ENCODE data around the gene TMEM115.

TMEM115 gene

DNA sequence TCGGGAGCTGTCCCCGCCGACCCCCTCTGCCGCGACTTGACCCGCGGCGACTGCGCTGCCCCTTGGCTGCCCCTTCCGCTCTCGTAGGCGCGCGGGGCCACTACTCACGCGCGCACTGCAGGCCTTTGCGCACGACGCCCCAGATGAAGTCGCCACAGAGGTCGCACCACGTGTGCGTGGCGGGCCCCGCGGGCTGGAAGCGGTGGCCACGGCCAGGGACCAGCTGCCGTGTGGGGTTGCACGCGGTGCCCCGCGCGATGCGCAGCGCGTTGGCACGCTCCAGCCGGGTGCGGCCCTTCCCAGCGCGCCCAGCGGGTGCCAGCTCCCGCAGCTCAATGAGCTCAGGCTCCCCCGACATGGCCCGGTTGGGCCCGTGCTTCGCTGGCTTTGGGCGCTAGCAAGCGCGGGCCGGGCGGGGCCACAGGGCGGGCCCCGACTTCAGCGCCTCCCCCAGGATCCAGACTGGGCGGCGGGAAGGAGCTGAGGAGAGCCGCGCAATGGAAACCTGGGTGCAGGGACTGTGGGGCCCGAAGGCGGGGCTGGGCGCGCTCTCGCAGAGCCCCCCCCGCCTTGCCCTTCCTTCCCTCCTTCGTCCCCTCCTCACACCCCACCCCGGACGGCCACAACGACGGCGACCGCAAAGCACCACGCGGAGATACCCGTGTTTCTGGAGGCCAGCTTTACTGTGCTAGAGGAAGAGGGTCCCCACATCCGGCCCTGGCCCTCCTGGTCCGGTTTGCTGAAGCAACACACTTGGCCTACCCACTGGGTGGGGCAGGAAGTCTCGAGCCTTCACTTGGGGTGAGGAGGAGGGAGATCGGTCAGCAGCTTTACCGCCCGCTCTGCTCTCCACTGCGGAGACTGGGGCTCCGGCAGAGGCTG lies 18.6 kb downstream of the TMEM115 start, which contains the start of gene RASSF1:
Gene RASSF1, minus strand, starts transcription at position 389 of the 882 bp plus-strand sequence. Its CDS starts 31 bp downstream, at position 358.
- Histone ChIP-seq H2BK5ac (ENCODE audit: low read depth, low read length, poor library complexity) (no peak within 1 kb of the TSS), H3K27ac (ENCODE audit: low read depth, low read length) (no peak within 1 kb of the TSS), H4K12ac (ENCODE audit: low read depth, low read length) (no peak within 1 kb of the TSS), H3K4me2 (ENCODE audit: low read length) (peak within 1 kb of the TSS; percentile 59), H3K4me3 (ENCODE audit: low read depth, low read length) (peak within 1 kb of the TSS; percentile 46), H3K9me3 (ENCODE audit: insufficient read depth, low read depth, low read length) (peaks cover 6% of the 10 kb centered on the region), H3K9ac (ENCODE audit: low read length) (no peak within 1 kb of the TSS), H4K8ac (ENCODE audit: low read depth, low read length) (no peak within 1 kb of the TSS), H2BK12ac (ENCODE audit: low read length) (no peak within 1 kb of the TSS), H3K27me3 (ENCODE audit: insufficient read depth, low read length) (peaks cover 31% of the 10 kb centered on the region), H3K4me1 (ENCODE audit: control insufficient read depth in 1 of 2, insufficient read depth in 2 of 2, low read length in 2 of 2) (peaks cover 19 to 23% of the 10 kb centered on the region in 2 experiments), H3K79me1 (ENCODE audit: low read length) (peaks cover 12% of the 10 kb centered on the region), H4K91ac (ENCODE audit: low read depth, low read length) (no peak within 1 kb of the TSS), H2AK5ac (ENCODE audit: low read length) (no peak within 1 kb of the TSS), H3K18ac (ENCODE audit: low read length) (no peak within 1 kb of the TSS), H2AFZ (ENCODE audit: insufficient read depth, low read length, poor library complexity) (peak within 1 kb of the TSS; percentile 13), H3K23ac (ENCODE audit: low read length) (no peak within 1 kb of the TSS), H3K4ac (ENCODE audit: low read depth, low read length) (no peak within 1 kb of the TSS), H2BK120ac (ENCODE audit: insufficient read depth, low read length, poor library complexity) (no peak within 1 kb of the TSS), H3K14ac (ENCODE audit: low read length) (no peak within 1 kb of the TSS), H3K79me2 (ENCODE audit: control insufficient read depth, insufficient read depth, low read length, poor library complexity) (peaks cover 14% of the 10 kb centered on the region), H3K36me3 (ENCODE audit: control insufficient read depth in 1 of 2, insufficient read depth in 2 of 2, low read length in 2 of 2) (peaks cover 0 to 2% of the 10 kb centered on the region in 2 experiments)
- no peak for DNase-seq
- WGBS (ENCODE audit: extremely low coverage, insufficient coverage, insufficient read length) = no CpG with 5 or more reads among the region's 85 CpGs

DNA sequence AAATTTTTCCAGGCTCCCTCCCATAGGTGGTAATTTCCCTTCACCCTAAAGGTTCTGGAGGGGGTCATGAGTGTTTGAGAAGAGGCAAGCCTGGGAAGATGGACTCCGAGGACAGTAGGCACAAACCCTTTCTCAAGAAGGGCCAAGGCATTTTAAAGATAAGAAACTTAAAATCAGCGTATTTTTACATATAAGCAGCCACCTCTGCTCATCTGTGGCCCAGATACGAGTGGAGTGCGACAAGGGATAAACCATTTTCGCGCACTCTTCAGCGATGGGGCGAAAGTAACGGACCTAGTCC lies 19.2 kb downstream of the TMEM115 start:
- H3K9ac ChIP-seq (ENCODE audit: low read length) = no peak overlapping the region
- no peak overlapping the region for H2AFZ ChIP-seq (ENCODE audit: insufficient read depth, low read length, poor library complexity)
- H3K79me1 ChIP-seq (ENCODE audit: low read length) = peaks cover 12% of the 10 kb centered on the region
- H2BK120ac ChIP-seq (ENCODE audit: insufficient read depth, low read length, poor library complexity) = no peak overlapping the region
- H4K12ac ChIP-seq (ENCODE audit: low read depth, low read length) = no peak overlapping the region
- peaks cover 16% of the 10 kb centered on the region for H3K79me2 ChIP-seq (ENCODE audit: control insufficient read depth, insufficient read depth, low read length, poor library complexity)
- H3K18ac ChIP-seq (ENCODE audit: low read length) = no peak overlapping the region
- H2BK5ac ChIP-seq (ENCODE audit: low read depth, low read length, poor library complexity) = no peak overlapping the region
- no CpG with 5 or more reads among the region's 9 CpGs for WGBS (ENCODE audit: extremely low coverage, insufficient coverage, insufficient read length)
- peaks cover 19 to 23% of the 10 kb centered on the region in 2 experiments for H3K4me1 ChIP-seq (ENCODE audit: control insufficient read depth in 1 of 2, insufficient read depth in 2 of 2, low read length in 2 of 2)
- no peak overlapping the region for H3K27ac ChIP-seq (ENCODE audit: low read depth, low read length)
- DNase-seq = no peak
- H3K27me3 ChIP-seq (ENCODE audit: insufficient read depth, low read length) = peaks cover 29% of the 10 kb centered on the region
- no peak overlapping the region for H3K4me2 ChIP-seq (ENCODE audit: low read length)
- no peak overlapping the region for H4K8ac ChIP-seq (ENCODE audit: low read depth, low read length)
- no peak overlapping the region for H3K23ac ChIP-seq (ENCODE audit: low read length)
- no peak overlapping the region for H4K91ac ChIP-seq (ENCODE audit: low read depth, low read length)
- no peak overlapping the region for H3K4ac ChIP-seq (ENCODE audit: low read depth, low read length)
- peaks cover 0 to 3% of the 10 kb centered on the region in 2 experiments for H3K36me3 ChIP-seq (ENCODE audit: control insufficient read depth in 1 of 2, insufficient read depth in 2 of 2, low read length in 2 of 2)
- H2BK12ac ChIP-seq (ENCODE audit: low read length) = no peak overlapping the region
- H3K9me3 ChIP-seq (ENCODE audit: insufficient read depth, low read depth, low read length) = peaks cover 6% of the 10 kb centered on the region
- no peak overlapping the region for H3K14ac ChIP-seq (ENCODE audit: low read length)
- no peak overlapping the region for H3K4me3 ChIP-seq (ENCODE audit: low read depth, low read length)
- no peak overlapping the region for H2AK5ac ChIP-seq (ENCODE audit: low read length)

GRCh38 chr3:50339485-50340146 lies 19.7 kb downstream of the TMEM115 start:
- Histone ChIP-seq H3K27ac (ENCODE audit: low read depth, low read length) (no peak overlapping the region), H3K79me1 (ENCODE audit: low read length) (peaks cover 12% of the 10 kb centered on the region), H2BK5ac (ENCODE audit: low read depth, low read length, poor library complexity) (no peak overlapping the region), H3K9me3 (ENCODE audit: insufficient read depth, low read depth, low read length) (peaks cover 6% of the 10 kb centered on the region), H3K79me2 (ENCODE audit: control insufficient read depth, insufficient read depth, low read length, poor library complexity) (peaks cover 16% of the 10 kb centered on the region), H2BK12ac (ENCODE audit: low read length) (no peak overlapping the region), H3K23ac (ENCODE audit: low read length) (no peak overlapping the region), H3K4ac (ENCODE audit: low read depth, low read length) (no peak overlapping the region), H4K91ac (ENCODE audit: low read depth, low read length) (no peak overlapping the region), H3K36me3 (ENCODE audit: control insufficient read depth in 1 of 2, insufficient read depth in 2 of 2, low read length in 2 of 2) (peaks cover 0 to 5% of the 10 kb centered on the region in 2 experiments), H2AK5ac (ENCODE audit: low read length) (no peak overlapping the region), H4K12ac (ENCODE audit: low read depth, low read length) (no peak overlapping the region), H3K27me3 (ENCODE audit: insufficient read depth, low read length) (peaks cover 27% of the 10 kb centered on the region), H3K18ac (ENCODE audit: low read length) (no peak overlapping the region), H2BK120ac (ENCODE audit: insufficient read depth, low read length, poor library complexity) (no peak overlapping the region), H2AFZ (ENCODE audit: insufficient read depth, low read length, poor library complexity) (no peak overlapping the region), H3K4me3 (ENCODE audit: low read depth, low read length) (no peak overlapping the region), H4K8ac (ENCODE audit: low read depth, low read length) (no peak overlapping the region), H3K9ac (ENCODE audit: low read length) (no peak overlapping the region), H3K14ac (ENCODE audit: low read length) (no peak overlapping the region), H3K4me2 (ENCODE audit: low read length) (no peak overlapping the region), H3K4me1 (ENCODE audit: control insufficient read depth in 1 of 2, insufficient read depth in 2 of 2, low read length in 2 of 2) (peaks cover 19 to 23% of the 10 kb centered on the region in 2 experiments)
- DNase-seq = no peak
- WGBS (ENCODE audit: extremely low coverage, insufficient coverage, insufficient read length) = no CpG with 5 or more reads among the region's 14 CpGs

- Histone ChIP-seq H3K9ac (ENCODE audit: low read length) (no peak overlapping the region), H2BK5ac (ENCODE audit: low read depth, low read length, poor library complexity) (no peak overlapping the region), H3K36me3 (ENCODE audit: control insufficient read depth in 1 of 2, insufficient read depth in 2 of 2, low read length in 2 of 2) (peaks cover 5 to 9% of the 10 kb centered on the region in 2 experiments), H4K91ac (ENCODE audit: low read depth, low read length) (no peak overlapping the region), H2BK12ac (ENCODE audit: low read length) (no peak overlapping the region), H4K12ac (ENCODE audit: low read depth, low read length) (no peak overlapping the region), H2BK120ac (ENCODE audit: insufficient read depth, low read length, poor library complexity) (no peak overlapping the region), H3K79me2 (ENCODE audit: control insufficient read depth, insufficient read depth, low read length, poor library complexity) (peaks cover 19% of the 10 kb centered on the region), H3K23ac (ENCODE audit: low read length) (no peak overlapping the region), H2AFZ (ENCODE audit: insufficient read depth, low read length, poor library complexity) (no peak overlapping the region), H3K27me3 (ENCODE audit: insufficient read depth, low read length) (peaks cover 27% of the 10 kb centered on the region), H3K14ac (ENCODE audit: low read length) (no peak overlapping the region), H2AK5ac (ENCODE audit: low read length) (no peak overlapping the region), H3K27ac (ENCODE audit: low read depth, low read length) (no peak overlapping the region), H3K4ac (ENCODE audit: low read depth, low read length) (no peak overlapping the region), H3K79me1 (ENCODE audit: low read length) (peaks cover 12% of the 10 kb centered on the region), H3K4me1 (ENCODE audit: control insufficient read depth in 1 of 2, insufficient read depth in 2 of 2, low read length in 2 of 2) (peaks cover 20 to 23% of the 10 kb centered on the region in 2 experiments), H3K9me3 (ENCODE audit: insufficient read depth, low read depth, low read length) (peaks cover 6% of the 10 kb centered on the region), H4K8ac (ENCODE audit: low read depth, low read length) (no peak overlapping the region), H3K4me2 (ENCODE audit: low read length) (no peak overlapping the region), H3K4me3 (ENCODE audit: low read depth, low read length) (no peak overlapping the region), H3K18ac (ENCODE audit: low read length) (no peak overlapping the region)
- no CpG with 5 or more reads among the region's 5 CpGs for WGBS (ENCODE audit: extremely low coverage, insufficient coverage, insufficient read length)
- no peak for DNase-seq
Observed at GRCh38 chr3:50338965-50339364, 20.4 kb downstream of the TMEM115 start.

Measured in trophoblast cell (in vitro differentiated cells and primary cell).